Fibroblast of lung (primary cell): Measurements from ENCODE around the gene RREB1. TPM values are rescaled to one million over a fixed set of nuclear protein-coding genes. Genes with fewer than 3 reads are reported as not detected.

Source experiments
- DNase-seq, 2 donors: peaks; one replicate each; pipeline versions ENCODE4 v3.0.0 to v3.0.0-alpha.2; 2010; ENCODE audit warnings: low read depth in 2 of 2
- H2AFZ ChIP-seq: 2 replicates; pipeline ENCODE4 v1.5.1; 2012; ENCODE audit warnings: low read length, control low read depth, inconsistent platforms
- H3K27ac ChIP-seq: 2 replicates; pipeline ENCODE4 v1.5.1; 2011; ENCODE audit warnings: low read length, control low read depth; ENCODE audit not compliant: insufficient read depth
- H3K27me3 ChIP-seq: 2 replicates; pipeline ENCODE4 v1.5.1; 2011; ENCODE audit warnings: mild to moderate bottlenecking, low read length; ENCODE audit not compliant: control insufficient read depth, insufficient read depth
- H3K36me3 ChIP-seq: 2 replicates; pipeline ENCODE4 v1.5.1; 2011; ENCODE audit warnings: low read length; ENCODE audit not compliant: control insufficient read depth, insufficient read depth
- H3K4me1 ChIP-seq: 2 replicates; pipeline ENCODE4 v1.5.1; 2011; ENCODE audit warnings: low read length; ENCODE audit not compliant: control insufficient read depth, insufficient read depth; ENCODE audit errors: extremely low read depth
- H3K4me2 ChIP-seq: 2 replicates; pipeline ENCODE4 v1.5.1; 2011; ENCODE audit warnings: low read length, control low read depth; ENCODE audit not compliant: insufficient read depth; ENCODE audit errors: extremely low read depth
- H3K4me3 ChIP-seq, 4 experiments: fragments of 200-600 bp in 1 of 4; sonication (generic) in 1 of 4; replicated peaks in 1 of 4; 2 replicates each; pipeline ENCODE4 v1.5.1; 2011 to 2016; ENCODE audit warnings: low read length in 4 of 4, low read depth in 3 of 4, mild to moderate bottlenecking in 3 of 4, control low read depth in 2 of 4, inconsistent platforms in 1 of 4, mixed read lengths in 1 of 4; ENCODE audit not compliant: insufficient read depth in 1 of 4; ENCODE audit errors: control extremely low read depth in 1 of 4
- H3K79me2 ChIP-seq: 2 replicates; pipeline ENCODE4 v1.5.1; 2012; ENCODE audit warnings: mild to moderate bottlenecking, low read length, inconsistent platforms; ENCODE audit not compliant: control insufficient read depth, insufficient read depth
- H3K9ac ChIP-seq: 2 replicates; pipeline ENCODE4 v1.5.1; 2011; ENCODE audit warnings: mild to moderate bottlenecking, low read length, control low read depth; ENCODE audit not compliant: insufficient read depth
- H3K9me3 ChIP-seq: 2 replicates; pipeline ENCODE4 v1.5.1; 2012; ENCODE audit warnings: low read depth, low read length; ENCODE audit not compliant: control insufficient read depth, insufficient read depth
- H4K20me1 ChIP-seq: 2 replicates; pipeline ENCODE4 v1.5.1; 2011; ENCODE audit warnings: low read length; ENCODE audit not compliant: control insufficient read depth, insufficient read depth; ENCODE audit errors: extremely low read depth
- EZH2 ChIP-seq: IDR thresholded peaks from 2 replicates; pipeline ENCODE4 v1.5.1; 2012; ENCODE audit warnings: low read length, control low read depth, mild to moderate bottlenecking; ENCODE audit errors: missing control alignments
- polyA plus RNA-seq, 2 donors: library from polyadenylated mRNA; depleted of rRNA in 1 of 2; stranded (reverse) in 1 of 2; unstranded in 1 of 2; fragments of >200 nt; gene quantifications; 2 replicates each; pipeline ENCODE4 v1.2.1, GENCODE V29; 2011 to 2012; ENCODE audit warnings: missing spikeins in 1 of 2
- total RNA-seq: library from RNA; depleted of rRNA; stranded (reverse); fragments of >200 nt; gene quantifications from 2 replicates; pipeline ENCODE4 v1.2.1, GENCODE V29; 2014
- TF ChIP-seq, protein P1 (sequence below), 2 donors: IDR thresholded peaks in 1 of 2; conservative IDR thresholded peaks in 1 of 2; 1 replicate in 1 of 2; 2 replicates in 1 of 2; pipeline ENCODE4 v1.5.1; 2011 to 2012; ENCODE audit warnings: low read length in 2 of 2, control low read depth in 1 of 2, inconsistent platforms in 1 of 2, low read depth in 1 of 2, mild to moderate bottlenecking in 1 of 2

Gene RREB1
- total and polyA plus RNA-seq, 2 donors (not counting 1 experiment from before 2014, with no cell fraction given): 2.4 to 18.8 TPM

DNA sequence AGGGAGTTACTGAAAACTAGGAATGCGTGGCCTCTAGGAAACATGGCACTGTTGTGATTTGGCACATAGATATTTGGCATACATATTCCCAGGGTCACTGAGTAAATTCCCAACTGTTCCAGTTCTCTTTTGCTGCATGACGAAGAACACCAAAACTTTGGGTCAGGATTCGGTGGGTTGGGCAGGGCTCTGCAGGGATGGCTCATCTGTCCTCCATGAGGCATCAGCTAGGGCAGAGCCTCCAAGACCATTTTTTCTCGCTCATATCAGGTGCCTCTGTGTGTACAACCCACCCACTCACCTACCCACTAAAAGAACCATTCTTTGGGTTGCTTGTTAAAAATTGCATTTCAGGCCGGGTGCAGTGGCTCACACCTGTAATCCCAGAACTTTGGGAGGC lies 148.2 kb downstream of the RREB1 start:
- Histone ChIP-seq H3K4me1 (peaks cover 3% of the 10 kb centered on the region), H3K9me3 (no peaks in the 10 kb centered on the region), H3K79me2 (no peaks in the 10 kb centered on the region), H3K36me3 (peaks cover 3% of the 10 kb centered on the region), H3K4me2 (no peak overlapping the region), H3K4me3 (no peak overlapping the region), H3K27ac (no peak overlapping the region), H2AFZ (no peak overlapping the region), H4K20me1 (no peaks in the 10 kb centered on the region), H3K9ac (no peak overlapping the region), H3K27me3 (no peaks in the 10 kb centered on the region)
- no peak for DNase-seq
- no peak for TF ChIP-seq EZH2
- TF ChIP-seq, protein P1, sequence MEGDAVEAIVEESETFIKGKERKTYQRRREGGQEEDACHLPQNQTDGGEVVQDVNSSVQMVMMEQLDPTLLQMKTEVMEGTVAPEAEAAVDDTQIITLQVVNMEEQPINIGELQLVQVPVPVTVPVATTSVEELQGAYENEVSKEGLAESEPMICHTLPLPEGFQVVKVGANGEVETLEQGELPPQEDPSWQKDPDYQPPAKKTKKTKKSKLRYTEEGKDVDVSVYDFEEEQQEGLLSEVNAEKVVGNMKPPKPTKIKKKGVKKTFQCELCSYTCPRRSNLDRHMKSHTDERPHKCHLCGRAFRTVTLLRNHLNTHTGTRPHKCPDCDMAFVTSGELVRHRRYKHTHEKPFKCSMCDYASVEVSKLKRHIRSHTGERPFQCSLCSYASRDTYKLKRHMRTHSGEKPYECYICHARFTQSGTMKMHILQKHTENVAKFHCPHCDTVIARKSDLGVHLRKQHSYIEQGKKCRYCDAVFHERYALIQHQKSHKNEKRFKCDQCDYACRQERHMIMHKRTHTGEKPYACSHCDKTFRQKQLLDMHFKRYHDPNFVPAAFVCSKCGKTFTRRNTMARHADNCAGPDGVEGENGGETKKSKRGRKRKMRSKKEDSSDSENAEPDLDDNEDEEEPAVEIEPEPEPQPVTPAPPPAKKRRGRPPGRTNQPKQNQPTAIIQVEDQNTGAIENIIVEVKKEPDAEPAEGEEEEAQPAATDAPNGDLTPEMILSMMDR (conservative IDR thresholded peaks at IDR 0.05 in 1 of 2, IDR thresholded peaks at IDR 0.05 in 1 of 2; ENCODE audit: low read depth in 1 of 2, low read length in 2 of 2): no peak

DNA sequence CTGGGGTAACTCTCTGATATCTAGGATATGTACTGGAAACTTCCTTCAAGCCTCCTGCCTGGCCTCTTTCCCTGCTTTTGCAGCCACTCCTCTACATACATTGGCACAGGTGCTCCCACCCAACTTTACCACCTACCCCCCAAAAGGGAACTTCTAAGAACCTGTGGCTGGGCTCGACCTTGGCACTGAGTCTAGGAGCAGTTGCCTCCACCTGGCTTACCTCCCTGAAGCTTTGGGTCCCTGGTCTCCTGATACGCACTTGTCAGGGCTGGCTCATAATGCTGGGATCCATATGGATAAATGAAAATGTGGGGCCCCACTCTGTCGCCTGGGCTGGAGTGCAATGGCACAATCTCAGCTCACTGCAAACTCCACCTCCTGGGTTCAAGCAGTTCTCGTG lies 149.0 kb downstream of the RREB1 start:
- H4K20me1 ChIP-seq: no peaks in the 10 kb centered on the region
- H3K4me3 ChIP-seq: no peak overlapping the region
- no peaks in the 10 kb centered on the region for H3K9me3 ChIP-seq
- no peak overlapping the region for H2AFZ ChIP-seq
- TF ChIP-seq EZH2: no peak
- TF ChIP-seq, protein P1 (conservative IDR thresholded peaks at IDR 0.05 in 1 of 2, IDR thresholded peaks at IDR 0.05 in 1 of 2; ENCODE audit: low read depth in 1 of 2, low read length in 2 of 2): no peak
- no peak for DNase-seq
- H3K4me1 ChIP-seq: peaks cover 4% of the 10 kb centered on the region
- H3K79me2 ChIP-seq: no peaks in the 10 kb centered on the region
- H3K4me2 ChIP-seq: no peak overlapping the region
- no peaks in the 10 kb centered on the region for H3K27me3 ChIP-seq
- no peak overlapping the region for H3K27ac ChIP-seq
- no peak overlapping the region for H3K9ac ChIP-seq
- H3K36me3 ChIP-seq: peaks cover 2% of the 10 kb centered on the region

DNA sequence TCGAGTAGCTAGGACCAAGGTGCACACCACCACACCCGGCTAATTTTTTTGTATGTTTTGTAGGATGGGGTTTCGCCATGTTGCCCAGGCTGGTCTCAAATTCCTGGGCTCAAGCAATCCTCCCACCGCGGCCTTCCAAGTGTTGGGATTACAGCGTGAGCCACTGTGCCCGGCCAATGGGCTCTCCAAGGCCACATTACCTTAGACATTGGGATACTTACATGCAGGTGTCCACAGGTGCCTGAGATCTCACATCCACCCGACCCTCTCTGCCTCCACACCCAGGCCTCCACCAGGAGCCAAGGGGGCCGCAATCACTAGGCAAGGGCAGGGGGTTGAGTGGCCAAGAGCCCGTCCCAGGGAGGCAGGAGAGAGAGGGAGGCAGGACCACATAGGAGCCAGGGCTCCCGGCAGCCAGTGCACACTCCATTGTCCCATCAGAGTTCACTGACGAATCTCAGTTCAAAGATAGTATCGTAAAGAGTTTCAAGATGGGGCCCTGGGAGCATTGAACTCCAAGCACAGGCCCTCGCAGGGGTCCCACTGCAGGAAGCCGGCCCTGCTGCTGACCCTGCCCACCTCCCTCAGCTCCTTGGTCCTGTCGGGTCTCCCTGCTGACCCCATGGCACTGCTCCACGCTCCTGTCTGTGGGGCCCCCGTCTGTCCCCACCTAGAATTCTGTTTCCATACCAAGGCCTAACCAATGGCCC lies 149.9 kb downstream of the RREB1 start:
- Histone ChIP-seq H3K9ac (no peak overlapping the region), H3K79me2 (no peaks in the 10 kb centered on the region), H3K4me2 (no peak overlapping the region), H2AFZ (no peak overlapping the region), H4K20me1 (no peaks in the 10 kb centered on the region), H3K4me3 (no peak overlapping the region), H3K9me3 (no peaks in the 10 kb centered on the region), H3K4me1 (peaks cover 4% of the 10 kb centered on the region), H3K36me3 (no peaks in the 10 kb centered on the region), H3K27me3 (no peaks in the 10 kb centered on the region), H3K27ac (no peak overlapping the region)
- DNase-seq: no peak
- TF ChIP-seq EZH2: no peak
- TF ChIP-seq, protein P1 (conservative IDR thresholded peaks at IDR 0.05 in 1 of 2, IDR thresholded peaks at IDR 0.05 in 1 of 2; ENCODE audit: low read depth in 1 of 2, low read length in 2 of 2): no peak
